Nephron (organoid): ENCODE measurements around the gene HOXA7.

Experiments used
- H3K27ac Mint-ChIP-seq, 3 experiments: 2 replicates each; pipeline ENCODE4 v1.8.0; 2020; ENCODE audit warnings: mixed read lengths in 3 of 3, mild to moderate bottlenecking in 2 of 3, moderate library complexity in 1 of 3
- H3K27me3 Mint-ChIP-seq: 2 replicates; pipeline ENCODE4 v1.8.0; 2021; ENCODE audit warnings: low read depth, mild to moderate bottlenecking, moderate library complexity, mixed read lengths
- H3K36me3 Mint-ChIP-seq: 2 replicates; pipeline ENCODE4 v1.8.0; 2020; ENCODE audit warnings: low read depth, mixed read lengths
- H3K4me1 Mint-ChIP-seq: 2 replicates; pipeline ENCODE4 v1.8.0; 2020; ENCODE audit warnings: mixed read lengths
- H3K4me3 Mint-ChIP-seq, 3 experiments: 2 replicates each; pipeline ENCODE4 v1.8.0; 2020; ENCODE audit warnings: mild to moderate bottlenecking in 3 of 3, mixed read lengths in 3 of 3, moderate library complexity in 2 of 3
- H3K9me3 Mint-ChIP-seq: 2 replicates; pipeline ENCODE4 v1.8.0; 2020; ENCODE audit warnings: mixed read lengths
- CTCF ChIP-seq, 3 experiments: fragments of 200-600 bp; sonication (generic); IDR thresholded peaks; one replicate each; pipeline ENCODE4 v1.5.0; 2021; ENCODE audit warnings: antibody characterized with exemption in 3 of 3; ENCODE audit not compliant: unreplicated experiment in 3 of 3

HOXA7 gene

GRCh38 chr7:27157702-27158431, 1.4 kb upstream of the HOXA7 start:
- no peaks in the 10 kb centered on the region for H3K9me3 Mint-ChIP-seq
- peaks cover 4% of the 10 kb centered on the region for H3K27me3 Mint-ChIP-seq
- H3K36me3 Mint-ChIP-seq: peaks cover 26% of the 10 kb centered on the region
- no peak for TF ChIP-seq CTCF (IDR thresholded peaks at IDR 0.05; ENCODE audit: unreplicated experiment in 3 of 3)
- H3K27ac Mint-ChIP-seq: peak overlapping the region; percentile 97 to 100 (median 99)
- H3K4me1 Mint-ChIP-seq: peaks cover 49% of the 10 kb centered on the region
- H3K4me3 Mint-ChIP-seq: peak overlapping the region; percentile 84 to 95 (median 86)

DNA sequence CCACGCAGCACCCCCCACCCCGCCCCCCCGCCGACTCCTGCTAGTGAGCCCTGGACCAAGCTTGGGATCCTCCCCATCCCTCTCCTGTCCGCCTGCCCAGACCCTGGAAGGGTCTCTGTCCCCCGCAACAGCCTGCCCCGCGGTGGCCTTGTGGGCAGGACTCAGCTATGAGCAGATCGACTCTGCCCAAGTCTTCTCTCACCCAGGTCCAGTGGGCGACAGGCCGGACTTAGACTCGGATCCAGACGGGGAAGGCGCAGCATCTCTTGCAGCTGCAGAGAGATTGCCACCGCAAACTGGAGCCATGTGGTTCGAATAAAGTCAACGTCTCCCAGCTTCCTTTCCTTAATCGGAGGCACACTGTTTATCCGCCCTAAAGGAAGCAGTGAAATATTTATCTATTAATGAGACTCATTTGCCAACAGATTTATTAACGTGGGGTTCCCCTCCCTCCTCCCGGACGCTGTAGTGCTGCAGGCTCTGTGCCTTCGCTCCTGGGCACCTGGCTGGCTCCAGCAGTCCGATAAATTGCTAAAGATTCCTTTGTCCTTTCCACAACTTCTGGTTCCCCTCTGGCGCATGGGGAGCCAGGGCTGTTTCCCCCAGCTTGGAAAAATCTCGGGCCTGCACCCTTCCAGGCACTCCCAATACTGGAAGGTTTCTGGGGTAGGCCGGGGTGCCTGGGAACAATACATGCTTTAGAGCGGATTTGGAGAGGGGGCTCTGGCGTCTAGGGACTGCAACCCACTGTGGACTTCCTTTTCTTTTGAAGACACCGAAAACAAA, 634 bp upstream of the HOXA7 start:
- TF ChIP-seq CTCF (IDR thresholded peaks at IDR 0.05; ENCODE audit: unreplicated experiment in 3 of 3): no peak
- peaks cover 50% of the 10 kb centered on the region for H3K4me1 Mint-ChIP-seq
- H3K27me3 Mint-ChIP-seq: peaks cover 4% of the 10 kb centered on the region
- H3K27ac Mint-ChIP-seq: peak overlapping the region; percentile 97 to 100 (median 99)
- peaks cover 18% of the 10 kb centered on the region for H3K36me3 Mint-ChIP-seq
- H3K9me3 Mint-ChIP-seq: no peaks in the 10 kb centered on the region
- H3K4me3 Mint-ChIP-seq: peak overlapping the region; percentile 84 to 95 (median 86)

DNA sequence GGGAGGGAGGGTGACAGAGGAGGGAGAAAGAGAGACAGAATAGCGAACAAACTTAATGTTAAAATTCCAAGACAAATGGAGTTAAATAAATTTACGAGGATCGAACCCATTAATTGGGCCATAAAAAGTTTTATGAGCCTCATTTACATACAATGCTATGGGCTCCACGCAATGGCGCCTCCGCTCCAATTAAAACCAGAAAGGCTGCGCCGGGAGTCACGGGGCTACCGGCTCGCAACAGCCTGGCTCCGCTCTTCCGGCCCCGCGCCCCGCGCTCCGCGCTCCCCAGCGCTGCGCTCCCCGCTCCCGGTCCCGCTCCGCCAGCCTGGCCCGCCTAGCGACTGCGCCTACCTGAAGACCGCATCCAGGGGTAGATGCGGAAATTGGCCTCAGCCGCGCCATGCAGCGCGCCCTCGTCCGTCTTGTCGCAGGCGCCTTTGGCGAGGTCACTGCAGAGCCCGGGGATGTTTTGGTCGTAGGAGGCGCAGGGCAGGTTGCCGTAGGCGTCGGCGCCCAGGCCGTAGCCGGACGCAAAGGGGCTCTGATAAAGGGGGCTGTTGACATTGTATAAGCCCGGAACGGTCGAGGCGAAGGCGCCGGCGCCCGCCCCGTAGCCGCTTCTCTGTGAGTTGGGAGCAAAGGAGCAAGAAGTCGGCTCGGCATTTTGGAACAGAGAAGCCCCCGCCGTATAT, 513 bp downstream of the HOXA7 start:
- H3K4me3 Mint-ChIP-seq: peak overlapping the region; percentile 95 to 98 (median 96)
- no peaks in the 10 kb centered on the region for H3K9me3 Mint-ChIP-seq

DNA sequence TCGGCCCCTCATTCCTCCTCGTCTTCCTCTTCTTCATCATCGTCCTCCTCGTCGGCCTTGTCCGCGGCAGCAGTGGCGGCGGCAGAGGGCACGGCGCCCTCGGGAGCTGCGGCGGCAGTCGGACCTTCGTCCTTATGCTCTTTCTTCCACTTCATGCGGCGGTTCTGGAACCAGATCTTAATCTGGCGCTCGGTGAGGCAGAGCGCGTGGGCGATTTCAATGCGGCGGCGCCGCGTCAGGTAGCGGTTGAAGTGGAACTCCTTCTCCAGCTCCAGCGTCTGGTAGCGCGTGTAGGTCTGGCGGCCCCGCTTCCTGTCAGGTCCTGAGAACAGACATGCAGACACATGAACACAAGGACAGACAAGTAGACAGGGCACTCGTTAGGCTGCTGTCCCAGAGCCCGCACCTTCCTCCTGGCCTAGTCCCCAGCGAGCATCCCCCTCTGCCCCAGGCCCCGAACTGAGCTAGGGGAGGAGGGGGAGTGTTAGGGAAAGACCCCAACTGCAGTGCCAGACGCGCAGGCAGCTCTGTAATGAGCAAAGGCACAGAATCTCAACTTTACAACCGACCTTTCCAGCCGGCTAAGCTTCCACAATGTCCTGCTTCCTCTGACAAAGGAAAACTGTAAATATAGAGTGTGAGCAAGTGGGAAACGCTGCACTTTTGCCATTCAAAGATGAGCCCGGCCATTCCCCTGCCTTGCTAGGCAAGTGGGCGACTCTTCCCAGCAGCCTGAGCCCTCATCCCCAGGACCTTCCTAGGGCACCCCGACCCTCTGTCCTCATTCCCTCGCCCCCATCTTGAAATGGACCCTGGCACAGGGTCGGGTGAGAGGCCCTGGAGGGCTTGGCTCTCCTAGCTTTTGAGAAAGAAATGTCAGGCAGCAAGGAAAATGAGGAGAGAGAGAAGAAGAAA, 1.3 kb downstream of the HOXA7 start:
- Mint-ChIP-seq H3K9me3 (no peaks in the 10 kb centered on the region), H3K4me1 (peaks cover 55% of the 10 kb centered on the region), H3K36me3 (peaks cover 30% of the 10 kb centered on the region), H3K27me3 (peaks cover 4% of the 10 kb centered on the region), H3K27ac (peak overlapping the region; percentile 97 to 100 (median 99)), H3K4me3 (peak overlapping the region; percentile 95 to 98 (median 96))
- no peak for TF ChIP-seq CTCF (IDR thresholded peaks at IDR 0.05; ENCODE audit: unreplicated experiment in 3 of 3)

More for the DNA sequence above, 513 bp downstream of the HOXA7 start:
- peaks cover 4% of the 10 kb centered on the region for H3K27me3 Mint-ChIP-seq
- peaks cover 22% of the 10 kb centered on the region for H3K36me3 Mint-ChIP-seq
- TF ChIP-seq CTCF (IDR thresholded peaks at IDR 0.05; ENCODE audit: unreplicated experiment in 3 of 3): no peak
- H3K27ac Mint-ChIP-seq: peak overlapping the region; percentile 97 to 100 (median 99)
- H3K4me1 Mint-ChIP-seq: peaks cover 50% of the 10 kb centered on the region

GRCh38 chr7:27154369-27154768, 2.1 kb downstream of the HOXA7 start:
- Mint-ChIP-seq H3K27me3 (peaks cover 4% of the 10 kb centered on the region), H3K4me3 (peak overlapping the region; percentile 95 to 98 (median 96)), H3K9me3 (no peaks in the 10 kb centered on the region), H3K4me1 (peaks cover 49% of the 10 kb centered on the region), H3K36me3 (peaks cover 34% of the 10 kb centered on the region), H3K27ac (peak overlapping the region; percentile 97 to 100 (median 99))
- TF ChIP-seq CTCF (IDR thresholded peaks at IDR 0.05; ENCODE audit: unreplicated experiment in 3 of 3): no peak
